GM12872 (cell line): ENCODE results near the gene PLCB1.

ENCODE experiments used
- CTCF ChIP-seq: IDR thresholded peaks from 3 replicates; pipeline ENCODE4 v1.5.1; 2011; ENCODE audit warnings: low read depth, mild to moderate bottlenecking, low read length, moderate library complexity; ENCODE audit not compliant: insufficient read depth

PLCB1 gene

DNA sequence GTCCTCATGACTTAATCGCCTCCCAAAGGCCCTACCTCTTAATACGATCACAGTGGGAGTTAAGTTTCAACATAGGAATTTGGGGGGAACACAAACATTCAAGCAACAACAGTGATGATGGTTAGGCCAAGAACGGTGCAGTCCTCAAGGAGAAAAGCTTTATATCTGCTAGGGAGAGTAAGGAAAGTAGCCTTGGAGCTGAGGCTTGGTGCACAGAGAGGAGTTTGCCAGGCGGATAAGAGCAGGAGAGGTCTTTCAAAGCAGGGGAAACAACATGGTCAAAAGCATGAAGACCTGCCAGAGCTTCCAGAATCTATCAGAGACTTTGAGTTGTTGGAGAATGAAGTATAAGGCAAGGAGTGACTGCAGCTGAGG is 119.1 kb downstream of the PLCB1 start:
- TF ChIP-seq CTCF: no peak

- no peak for TF ChIP-seq CTCF
Measured at GRCh38 chr20:8254911-8255582, 123.0 kb downstream of the PLCB1 start.

GRCh38 chr20:8255945-8256632 is 124.0 kb downstream of the PLCB1 start:
- TF ChIP-seq CTCF: no peak

- TF ChIP-seq CTCF: no peak
Measured at GRCh38 chr20:8260837-8261251, 128.8 kb downstream of the PLCB1 start.

DNA sequence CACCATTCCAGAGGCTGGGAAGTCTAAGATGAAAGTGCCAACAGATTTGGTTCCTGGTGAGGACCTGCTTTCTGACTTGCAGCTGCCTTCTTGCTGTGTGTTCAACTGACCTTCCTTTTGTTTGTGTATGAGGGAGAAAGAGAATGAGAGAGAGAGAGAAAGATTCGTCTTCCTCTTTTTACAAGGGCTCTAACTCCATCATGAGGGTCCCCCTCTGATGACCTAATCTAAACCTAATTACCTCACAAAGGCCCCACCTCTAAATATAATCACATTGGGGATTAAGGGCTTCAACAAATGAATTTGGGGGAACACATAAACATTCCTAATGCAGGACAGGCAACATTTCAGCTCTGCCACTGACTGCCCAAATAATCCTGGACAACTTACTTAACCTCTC is 130.7 kb downstream of the PLCB1 start:
- no peak for TF ChIP-seq CTCF

DNA sequence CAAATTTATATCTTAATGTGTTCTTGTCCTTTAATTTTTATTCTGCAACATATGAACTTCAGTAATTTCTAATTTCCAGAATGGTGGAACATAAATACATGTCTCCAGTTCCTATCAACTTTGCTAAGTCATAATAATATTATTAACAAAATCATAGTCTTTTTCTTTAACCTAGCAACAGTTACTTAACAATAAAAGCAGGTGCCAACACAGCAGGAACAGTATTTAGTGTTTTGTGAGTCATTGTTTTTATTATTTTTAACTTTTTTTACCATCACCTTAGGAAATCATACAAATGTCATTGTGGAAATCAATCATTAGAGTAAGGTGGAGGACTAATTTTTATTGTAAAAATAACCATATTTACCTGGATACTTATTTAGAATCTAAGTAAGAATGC is 133.5 kb downstream of the PLCB1 start:
- no peak for TF ChIP-seq CTCF

DNA sequence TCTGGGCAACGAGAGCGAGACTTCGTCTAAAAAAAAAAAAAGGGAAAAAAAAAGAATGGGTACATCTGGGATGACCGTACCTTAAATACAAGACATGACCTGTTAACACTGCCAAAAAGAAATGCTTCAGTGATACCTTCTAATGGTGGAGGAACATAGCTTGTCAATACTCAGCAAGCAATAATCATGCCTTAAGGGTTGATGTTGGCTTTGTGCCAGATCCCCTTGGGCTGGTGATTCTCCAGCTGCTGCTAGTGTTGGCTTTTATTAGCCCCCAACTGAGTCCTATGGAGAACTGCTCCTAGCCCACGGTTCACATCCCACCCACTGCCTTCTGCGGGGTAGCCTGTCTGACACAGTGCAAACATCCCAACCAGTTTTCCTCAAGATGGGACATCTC is 134.9 kb downstream of the PLCB1 start:
- no peak for TF ChIP-seq CTCF
